ENCODE results near the gene ALX1.

DNA sequence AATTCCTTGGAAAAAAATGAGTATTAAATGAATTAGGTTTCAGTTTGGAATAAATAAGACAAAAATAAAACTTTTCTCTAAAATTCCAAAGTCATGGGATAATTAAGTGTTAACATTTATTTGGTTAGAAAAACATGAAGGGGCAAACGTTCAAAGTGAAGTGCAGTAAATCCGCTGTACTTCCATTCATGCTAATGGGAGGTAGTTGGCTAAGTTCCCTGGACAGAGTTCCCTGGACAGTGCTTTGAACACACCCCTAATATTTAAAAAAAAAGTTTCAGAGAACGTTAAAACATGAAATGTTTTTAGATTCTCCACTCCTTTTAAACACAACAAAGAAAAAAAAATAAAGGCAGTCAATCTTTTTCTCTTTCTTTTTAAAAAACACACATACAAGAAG, 16.3 kb downstream of the ALX1 start:
- TF ChIP-seq, protein P1, sequence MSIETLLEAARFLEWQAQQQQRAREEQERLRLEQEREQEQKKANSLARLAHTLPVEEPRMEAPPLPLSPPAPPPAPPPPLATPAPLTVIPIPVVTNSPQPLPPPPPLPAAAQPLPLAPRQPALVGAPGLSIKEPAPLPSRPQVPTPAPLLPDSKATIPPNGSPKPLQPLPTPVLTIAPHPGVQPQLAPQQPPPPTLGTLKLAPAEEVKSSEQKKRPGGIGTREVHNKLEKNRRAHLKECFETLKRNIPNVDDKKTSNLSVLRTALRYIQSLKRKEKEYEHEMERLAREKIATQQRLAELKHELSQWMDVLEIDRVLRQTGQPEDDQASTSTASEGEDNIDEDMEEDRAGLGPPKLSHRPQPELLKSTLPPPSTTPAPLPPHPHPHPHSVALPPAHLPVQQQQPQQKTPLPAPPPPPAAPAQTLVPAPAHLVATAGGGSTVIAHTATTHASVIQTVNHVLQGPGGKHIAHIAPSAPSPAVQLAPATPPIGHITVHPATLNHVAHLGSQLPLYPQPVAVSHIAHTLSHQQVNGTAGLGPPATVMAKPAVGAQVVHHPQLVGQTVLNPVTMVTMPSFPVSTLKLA (conservative IDR thresholded peaks at IDR 0.05) = no peak
- TF ChIP-seq MEIS2 (IDR thresholded peaks at IDR 0.05; ENCODE audit: partially characterized antibody) (no peak), POLR2A (conservative IDR thresholded peaks at IDR 0.05) (no peak), EZH2 (IDR thresholded peaks at IDR 0.05; ENCODE audit: borderline replicate concordance, low read depth, low read length) (no peak), ZNF778 (CRISPR knock-in tag; IDR thresholded peaks at IDR 0.05) (no peak), POLR3A (IDR thresholded peaks at IDR 0.05; ENCODE audit: borderline replicate concordance, extremely low read depth, insufficient read depth, insufficient read length) (no peak), HDGF (IDR thresholded peaks at IDR 0.05) (no peak)
- TF ChIP-seq, protein P2, sequence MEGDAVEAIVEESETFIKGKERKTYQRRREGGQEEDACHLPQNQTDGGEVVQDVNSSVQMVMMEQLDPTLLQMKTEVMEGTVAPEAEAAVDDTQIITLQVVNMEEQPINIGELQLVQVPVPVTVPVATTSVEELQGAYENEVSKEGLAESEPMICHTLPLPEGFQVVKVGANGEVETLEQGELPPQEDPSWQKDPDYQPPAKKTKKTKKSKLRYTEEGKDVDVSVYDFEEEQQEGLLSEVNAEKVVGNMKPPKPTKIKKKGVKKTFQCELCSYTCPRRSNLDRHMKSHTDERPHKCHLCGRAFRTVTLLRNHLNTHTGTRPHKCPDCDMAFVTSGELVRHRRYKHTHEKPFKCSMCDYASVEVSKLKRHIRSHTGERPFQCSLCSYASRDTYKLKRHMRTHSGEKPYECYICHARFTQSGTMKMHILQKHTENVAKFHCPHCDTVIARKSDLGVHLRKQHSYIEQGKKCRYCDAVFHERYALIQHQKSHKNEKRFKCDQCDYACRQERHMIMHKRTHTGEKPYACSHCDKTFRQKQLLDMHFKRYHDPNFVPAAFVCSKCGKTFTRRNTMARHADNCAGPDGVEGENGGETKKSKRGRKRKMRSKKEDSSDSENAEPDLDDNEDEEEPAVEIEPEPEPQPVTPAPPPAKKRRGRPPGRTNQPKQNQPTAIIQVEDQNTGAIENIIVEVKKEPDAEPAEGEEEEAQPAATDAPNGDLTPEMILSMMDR (IDR thresholded peaks at IDR 0.05 in 2 of 3, conservative IDR thresholded peaks at IDR 0.05 in 1 of 3; ENCODE audit: insufficient read depth in 2 of 3, low read depth in 1 of 3, low read length in 3 of 3) = no peak
